PC-9 (cell line): ENCODE data around the gene KLF15.

ENCODE experiments used
- EZH2 ChIP-seq: fragments of 200-600 bp; sonication (generic); IDR thresholded peaks from 2 replicates; pipeline ENCODE4 v1.8.0; 2017; ENCODE audit warnings: antibody characterized with exemption, low read depth
- TF ChIP-seq, protein P1 (sequence below): fragments of 200-600 bp; sonication (generic); conservative IDR thresholded peaks from 2 replicates; pipeline ENCODE4 v1.6.1; 2017; ENCODE audit warnings: mixed run types, antibody characterized with exemption, mild to moderate bottlenecking, moderate library complexity

DNA sequence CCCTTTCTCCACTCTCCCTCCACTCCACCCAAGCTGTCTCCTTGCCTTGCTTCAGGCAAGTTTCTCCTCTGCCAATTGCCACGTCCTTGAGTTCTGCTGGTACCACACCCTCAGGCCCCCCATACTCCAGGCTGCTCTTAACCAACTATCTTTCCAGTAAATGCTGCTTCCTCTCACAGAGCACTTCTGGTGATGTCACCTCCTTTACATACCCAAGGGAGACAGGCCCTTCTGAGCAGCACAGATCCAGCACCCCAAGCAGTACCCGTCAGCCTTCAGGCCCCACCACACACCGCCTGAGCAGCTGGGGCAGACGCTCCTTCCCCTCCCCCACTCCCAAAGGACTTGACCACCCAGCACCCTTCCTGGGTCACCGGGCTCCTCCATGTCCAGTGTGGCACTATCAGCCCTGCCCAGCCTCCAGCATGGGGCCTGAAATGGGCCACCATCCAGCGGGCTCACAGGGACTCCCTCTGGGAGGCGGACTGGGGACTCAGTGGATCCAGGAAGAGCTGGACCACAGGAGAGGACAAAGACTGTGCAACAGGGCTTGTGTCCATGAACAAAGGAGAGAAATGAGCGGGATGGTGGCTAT, 50.2 kb downstream of the KLF15 start:
- TF ChIP-seq, protein P1, sequence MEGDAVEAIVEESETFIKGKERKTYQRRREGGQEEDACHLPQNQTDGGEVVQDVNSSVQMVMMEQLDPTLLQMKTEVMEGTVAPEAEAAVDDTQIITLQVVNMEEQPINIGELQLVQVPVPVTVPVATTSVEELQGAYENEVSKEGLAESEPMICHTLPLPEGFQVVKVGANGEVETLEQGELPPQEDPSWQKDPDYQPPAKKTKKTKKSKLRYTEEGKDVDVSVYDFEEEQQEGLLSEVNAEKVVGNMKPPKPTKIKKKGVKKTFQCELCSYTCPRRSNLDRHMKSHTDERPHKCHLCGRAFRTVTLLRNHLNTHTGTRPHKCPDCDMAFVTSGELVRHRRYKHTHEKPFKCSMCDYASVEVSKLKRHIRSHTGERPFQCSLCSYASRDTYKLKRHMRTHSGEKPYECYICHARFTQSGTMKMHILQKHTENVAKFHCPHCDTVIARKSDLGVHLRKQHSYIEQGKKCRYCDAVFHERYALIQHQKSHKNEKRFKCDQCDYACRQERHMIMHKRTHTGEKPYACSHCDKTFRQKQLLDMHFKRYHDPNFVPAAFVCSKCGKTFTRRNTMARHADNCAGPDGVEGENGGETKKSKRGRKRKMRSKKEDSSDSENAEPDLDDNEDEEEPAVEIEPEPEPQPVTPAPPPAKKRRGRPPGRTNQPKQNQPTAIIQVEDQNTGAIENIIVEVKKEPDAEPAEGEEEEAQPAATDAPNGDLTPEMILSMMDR, result no peak
- TF ChIP-seq EZH2, result no peak
